ENCODE data around the gene MCM6. TPM values are rescaled to one million over a fixed set of nuclear protein-coding genes. Genes with fewer than 3 reads are reported as not detected.
"Not testable (repeated sequence)": the region's sequence is repeated elsewhere in the genome, so short reads cannot be mapped to it uniquely, and the experiment has no call there.

MCM6 gene
- total RNA-seq, 2 donors from 2014 or later: 14.2 to 57.7 TPM

- Histone ChIP-seq H3K27ac (no peak overlapping the region), H3K4me1 (no peaks in the 10 kb centered on the region), H3K4me3 (no peak overlapping the region), H3K9ac (ENCODE audit: low read depth in 2 of 2, low read length in 2 of 2) (no peak overlapping the region), H3K27me3 (no peaks in the 10 kb centered on the region), H3K36me3 (no peaks in the 10 kb centered on the region), H3K9me3 (no peaks in the 10 kb centered on the region)
- no peak for DNase-seq
- no peak for TF ChIP-seq CTCF (IDR thresholded peaks at IDR 0.05)
- intact Hi-C loops (cut with DNase I): no loop called here
Measured at GRCh38 chr2:135817951-135818350, 58.3 kb downstream of the MCM6 start.

- H3K4me1 ChIP-seq: no peaks in the 10 kb centered on the region
- no peak overlapping the region for H3K9ac ChIP-seq (ENCODE audit: low read depth in 2 of 2, low read length in 2 of 2)
- DNase-seq: no peak
- H3K4me3 ChIP-seq: no peak overlapping the region
- intact Hi-C loops (cut with DNase I): no loop called here
- no peak overlapping the region for H3K27ac ChIP-seq
- no peak for TF ChIP-seq CTCF (IDR thresholded peaks at IDR 0.05)
- no peaks in the 10 kb centered on the region for H3K36me3 ChIP-seq
- H3K27me3 ChIP-seq: no peaks in the 10 kb centered on the region
- no peaks in the 10 kb centered on the region for H3K9me3 ChIP-seq
Measured at GRCh38 chr2:135817466-135817865, 58.8 kb downstream of the MCM6 start.

- no peak for TF ChIP-seq CTCF (IDR thresholded peaks at IDR 0.05)
- intact Hi-C loops (cut with DNase I): no loop called here
- Histone ChIP-seq H3K9ac (ENCODE audit: low read depth in 2 of 2, low read length in 2 of 2) (no peak overlapping the region), H3K4me3 (no peak overlapping the region), H3K9me3 (no peaks in the 10 kb centered on the region), H3K27me3 (no peaks in the 10 kb centered on the region), H3K36me3 (no peaks in the 10 kb centered on the region), H3K27ac (no peak overlapping the region), H3K4me1 (no peaks in the 10 kb centered on the region)
- no peak for DNase-seq
Measured at GRCh38 chr2:135815269-135815668, 61.0 kb downstream of the MCM6 start.

GRCh38 chr2:135812907-135813511, 63.2 kb downstream of the MCM6 start:
- no peak for DNase-seq
- Histone ChIP-seq H3K27ac (no peak overlapping the region), H3K27me3 (no peaks in the 10 kb centered on the region), H3K9ac (ENCODE audit: low read depth in 2 of 2, low read length in 2 of 2) (no peak overlapping the region), H3K4me3 (no peak overlapping the region), H3K36me3 (no peaks in the 10 kb centered on the region), H3K4me1 (no peaks in the 10 kb centered on the region), H3K9me3 (no peaks in the 10 kb centered on the region)
- intact Hi-C loops (cut with DNase I): no loop called here
- no peak for TF ChIP-seq CTCF (IDR thresholded peaks at IDR 0.05)

- DNase-seq; H3K4me3 ChIP-seq; H3K9ac ChIP-seq (ENCODE audit: low read depth in 2 of 2, low read length in 2 of 2); H3K4me1 ChIP-seq; intact Hi-C loops (cut with DNase I); H3K9me3 ChIP-seq; H3K36me3 ChIP-seq; H3K27ac ChIP-seq; H3K27me3 ChIP-seq: not testable (repeated sequence)
Measured at GRCh38 chr2:135807874-135808273, 68.4 kb downstream of the MCM6 start.

- intact Hi-C loops (cut with DNase I): no loop called here
- H3K27me3 ChIP-seq: no peaks in the 10 kb centered on the region
- no peak overlapping the region for H3K27ac ChIP-seq
- H3K4me1 ChIP-seq: no peaks in the 10 kb centered on the region
- no peaks in the 10 kb centered on the region for H3K9me3 ChIP-seq
- no peak for TF ChIP-seq CTCF (IDR thresholded peaks at IDR 0.05)
- no peak overlapping the region for H3K9ac ChIP-seq (ENCODE audit: low read depth in 2 of 2, low read length in 2 of 2)
- H3K36me3 ChIP-seq: no peaks in the 10 kb centered on the region
- DNase-seq: no peak
- H3K4me3 ChIP-seq: no peak overlapping the region
Measured at GRCh38 chr2:135803278-135803677, 73.0 kb downstream of the MCM6 start.

All from colonic mucosa (tissue), 4 donors.